GM23248 (cell line): Measurements from ENCODE around the gene SCYL3. TPM values are rescaled to one million over a fixed set of nuclear protein-coding genes. Genes with fewer than 3 reads are reported as not detected.
"Not testable (repeated sequence)": the region's sequence is repeated elsewhere in the genome, so short reads cannot be mapped to it uniquely, and the experiment has no call there.

ENCODE experiments used
- DNase-seq: peaks from one replicate; pipeline ENCODE4 v3.0.0-alpha.2; 2015
- H2AFZ ChIP-seq: fragments of 200-600 bp; sonication (generic); 2 replicates; pipeline ENCODE4 v1.6.1; 2016; ENCODE audit warnings: antibody characterized with exemption
- H3F3A ChIP-seq: fragments of 200-600 bp; sonication (generic); 2 replicates; pipeline ENCODE4 v1.6.1; 2016; ENCODE audit warnings: mild to moderate bottlenecking, antibody characterized with exemption, mixed run types; ENCODE audit not compliant: insufficient read depth
- H3K27ac ChIP-seq: fragments of 200-600 bp; sonication (generic); 2 replicates; pipeline ENCODE4 v1.5.1; 2016; ENCODE audit warnings: mild to moderate bottlenecking
- H3K27me3 ChIP-seq: fragments of 200-600 bp; sonication (generic); replicated peaks from 2 replicates; pipeline ENCODE4 v1.6.1; 2016; ENCODE audit warnings: mild to moderate bottlenecking; ENCODE audit not compliant: insufficient read depth
- H3K36me3 ChIP-seq: fragments of 200-600 bp; sonication (generic); 2 replicates; pipeline ENCODE4 v1.6.1; 2016; ENCODE audit warnings: low read depth, mild to moderate bottlenecking
- H3K4me1 ChIP-seq: fragments of 200-600 bp; sonication (generic); 2 replicates; pipeline ENCODE4 v1.6.1; 2016; ENCODE audit warnings: mild to moderate bottlenecking; ENCODE audit not compliant: insufficient read depth
- H3K4me2 ChIP-seq: fragments of 200-600 bp; sonication (generic); one replicate; pipeline ENCODE4 v1.6.1; 2016; ENCODE audit warnings: mild to moderate bottlenecking; ENCODE audit not compliant: unreplicated experiment
- H3K4me3 ChIP-seq: fragments of 200-600 bp; sonication (generic); 2 replicates; pipeline ENCODE4 v1.5.1; 2016; ENCODE audit warnings: mild to moderate bottlenecking
- H3K79me2 ChIP-seq: fragments of 200-600 bp; sonication (generic); 2 replicates; pipeline ENCODE4 v1.6.1; 2016; ENCODE audit warnings: mild to moderate bottlenecking; ENCODE audit not compliant: insufficient read depth
- H3K9ac ChIP-seq: fragments of 200-600 bp; sonication (generic); 2 replicates; pipeline ENCODE4 v1.6.1; 2016; ENCODE audit warnings: mild to moderate bottlenecking
- H3K9me2 ChIP-seq: fragments of 200-600 bp; sonication (generic); 2 replicates; pipeline ENCODE4 v1.6.1; 2016; ENCODE audit warnings: mixed run types, mild to moderate bottlenecking, moderate library complexity; ENCODE audit not compliant: insufficient read depth
- H3K9me3 ChIP-seq: fragments of 200-600 bp; sonication (generic); one replicate; pipeline ENCODE4 v1.6.1; 2017; ENCODE audit warnings: low read depth
- H4K20me1 ChIP-seq: fragments of 200-600 bp; sonication (generic); 2 replicates; pipeline ENCODE4 v1.6.0; 2016; ENCODE audit not compliant: insufficient read depth
- EZH2 ChIP-seq: fragments of 200-600 bp; sonication (generic); IDR thresholded peaks from 2 replicates; pipeline ENCODE4 v1.6.1; 2018; ENCODE audit warnings: antibody characterized with exemption, mild to moderate bottlenecking; ENCODE audit not compliant: insufficient read depth, poor library complexity, severe bottlenecking
- EZH2phosphoT487 ChIP-seq: fragments of 200-600 bp; sonication (generic); IDR thresholded peaks from 2 replicates; pipeline ENCODE4 v1.6.1; 2018; ENCODE audit warnings: antibody characterized with exemption, moderate library complexity, mild to moderate bottlenecking, low read depth; ENCODE audit not compliant: insufficient read depth
- WGBS, 2 experiments: methylation state at CpG; one replicate each; pipeline ENCODE4 v1.1.6; 2015 to 2017; ENCODE audit warnings: low lambda C conversion rate in 2 of 2, low coverage in 1 of 2; ENCODE audit errors: missing lambda C conversion rate in 2 of 2; 5-methylcytosine and 5-hydroxymethylcytosine counted together
- in situ Hi-C: fragments of 300-500 bp; cut with MboI; formaldehyde crosslinking; loops from 2 replicates; pipeline ENCODE4 v1.15.0; 2020
- polyA plus RNA-seq: library from polyadenylated mRNA; unstranded; fragments of >200 nt; fragmentation: Nextera tagmentation; extraction: Ambion mirVana; gene quantifications from 2 replicates; pipeline ENCODE4 v1.2.1, GENCODE V29; 2016
- total RNA-seq: library from RNA; depleted of rRNA; stranded (reverse); fragments of >200 nt; shearing (Covaris generic); gene quantifications from 2 replicates; pipeline ENCODE4 v1.2.3, GENCODE V29; 2014

Gene SCYL3
- total and polyA plus RNA-seq, 2 experiments from 2014 or later: 5.8 to 7.6 TPM

DNA sequence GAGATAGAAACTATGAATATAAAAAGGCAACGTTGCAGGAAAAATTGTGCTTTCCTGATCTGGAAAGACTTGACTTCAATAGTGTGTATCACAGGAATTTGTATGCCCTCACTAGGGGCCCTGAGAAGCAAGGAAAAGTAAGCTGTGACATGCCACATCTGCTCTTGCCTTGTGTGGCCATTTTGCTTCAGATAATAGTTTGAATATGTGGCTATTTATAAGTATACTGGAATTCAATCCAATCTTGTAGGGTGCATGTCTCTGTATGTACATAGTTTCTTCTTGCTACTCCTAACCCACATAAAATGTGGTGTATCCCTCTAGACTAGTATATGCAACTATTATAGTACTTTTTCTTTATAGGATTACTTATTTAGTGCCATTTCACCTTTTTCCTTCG lies 31.1 kb upstream of the SCYL3 start:
- Histone ChIP-seq H3K4me1 (no peaks in the 10 kb centered on the region), H3K9ac (no peak overlapping the region), H3K9me3 (no peaks in the 10 kb centered on the region), H3K4me3 (no peak overlapping the region), H3K9me2 (no peaks in the 10 kb centered on the region), H3K4me2 (no peak overlapping the region), H3K79me2 (no peaks in the 10 kb centered on the region), H2AFZ (no peak overlapping the region), H4K20me1 (no peaks in the 10 kb centered on the region), H3F3A (no peaks in the 10 kb centered on the region), H3K27me3 (no peaks in the 10 kb centered on the region), H3K27ac (no peak overlapping the region), H3K36me3 (peaks cover 12% of the 10 kb centered on the region; the same call in 1 of the 2 replicates)
- no peak for TF ChIP-seq EZH2
- no peak for TF ChIP-seq EZH2phosphoT487
- in situ Hi-C loops: no loop called here
- 62 to 71% methylated on average over 2 of the region's 2 CpGs for WGBS, 2 experiments
- DNase-seq: no peak

DNA sequence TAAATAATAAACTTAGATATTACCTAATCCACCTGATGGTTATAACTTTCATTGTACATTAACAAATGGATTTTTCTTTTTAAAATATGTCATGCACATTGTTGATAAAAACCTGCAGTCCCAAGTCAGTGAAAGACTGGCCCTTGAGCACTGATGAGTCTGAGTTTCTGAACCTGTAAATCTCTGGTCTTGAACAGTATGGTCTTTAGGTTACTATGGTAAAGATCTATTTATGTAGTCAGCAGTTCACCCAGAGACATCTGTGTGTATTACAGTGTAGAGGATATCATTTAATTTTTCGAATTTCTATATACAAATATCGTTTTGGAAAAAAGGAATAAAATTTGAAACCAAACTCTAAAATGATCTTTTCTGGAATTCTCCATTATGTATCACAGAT lies 30.4 kb upstream of the SCYL3 start:
- Histone ChIP-seq H3K36me3 (peaks cover 12% of the 10 kb centered on the region; the same call in 1 of the 2 replicates), H3K27me3 (no peaks in the 10 kb centered on the region), H3K27ac (no peak overlapping the region), H3F3A (no peaks in the 10 kb centered on the region), H3K9ac (no peak overlapping the region), H3K9me2 (no peaks in the 10 kb centered on the region), H3K4me2 (no peak overlapping the region), H3K4me1 (no peaks in the 10 kb centered on the region), H3K9me3 (no peaks in the 10 kb centered on the region), H3K4me3 (no peak overlapping the region), H4K20me1 (no peaks in the 10 kb centered on the region), H3K79me2 (no peaks in the 10 kb centered on the region), H2AFZ (no peak overlapping the region)
- DNase-seq: no peak
- WGBS, 2 experiments: 91 to 98% methylated on average over 2 of the region's 2 CpGs
- in situ Hi-C loops: no loop called here
- no peak for TF ChIP-seq EZH2
- no peak for TF ChIP-seq EZH2phosphoT487

DNA sequence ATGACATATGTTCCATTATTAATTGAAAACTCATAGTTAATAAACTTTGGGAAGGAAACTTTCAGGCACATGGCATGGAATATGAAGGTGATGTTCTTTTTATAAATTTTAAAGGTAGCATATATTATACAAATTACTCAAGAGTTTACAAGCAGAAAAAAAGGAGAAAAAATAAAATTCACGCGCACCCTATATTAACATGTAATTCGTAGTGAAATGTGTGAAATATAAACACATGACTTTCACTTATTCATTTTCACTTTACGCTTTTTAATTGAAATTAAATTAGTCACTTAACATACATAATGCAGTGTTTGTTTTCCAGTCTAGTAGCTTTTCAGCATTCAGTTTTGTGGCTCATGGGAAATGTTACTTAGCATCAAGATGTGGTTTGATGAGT lies 27.4 kb upstream of the SCYL3 start:
- Histone ChIP-seq H3F3A (no peaks in the 10 kb centered on the region), H3K27ac (no peak overlapping the region), H3K9me2 (no peaks in the 10 kb centered on the region), H3K4me1 (no peaks in the 10 kb centered on the region), H3K9ac (no peak overlapping the region), H3K79me2 (no peaks in the 10 kb centered on the region), H3K4me3 (no peak overlapping the region), H4K20me1 (no peaks in the 10 kb centered on the region), H3K27me3 (no peaks in the 10 kb centered on the region), H3K36me3 (peaks cover 12% of the 10 kb centered on the region; the same call in 1 of the 2 replicates), H2AFZ (no peak overlapping the region), H3K9me3 (no peaks in the 10 kb centered on the region), H3K4me2 (no peak overlapping the region)
- no peak for TF ChIP-seq EZH2
- TF ChIP-seq EZH2phosphoT487: no peak
- in situ Hi-C loops: no loop called here
- no peak for DNase-seq
- 98 to 99% methylated on average over 4 of the region's 4 CpGs for WGBS, 2 experiments

DNA sequence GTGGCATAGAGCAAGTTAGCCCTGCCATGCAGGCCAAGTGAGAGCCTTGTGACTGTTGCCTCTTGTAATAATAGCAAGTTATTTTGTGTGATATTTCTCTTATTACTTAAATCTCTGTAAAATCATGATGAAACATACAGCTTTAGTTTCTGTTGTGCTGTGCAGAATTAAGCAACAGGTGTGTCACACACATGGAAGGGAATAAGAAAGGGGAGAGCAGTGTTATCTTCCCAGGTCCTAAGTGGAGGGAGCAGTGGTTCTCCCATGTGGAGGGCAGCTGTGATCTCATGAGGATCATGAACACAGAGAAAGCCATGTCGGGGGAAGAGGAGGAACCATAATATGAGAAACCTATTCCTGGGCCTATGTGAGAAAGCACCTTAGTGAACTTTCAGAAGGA lies 25.2 kb upstream of the SCYL3 start:
- H3K9me2 ChIP-seq: no peaks in the 10 kb centered on the region
- H3K27me3 ChIP-seq: no peaks in the 10 kb centered on the region
- no peak overlapping the region for H2AFZ ChIP-seq
- no peak overlapping the region for H3K4me3 ChIP-seq
- no peak overlapping the region for H3K4me2 ChIP-seq
- 23 to 29% methylated on average over 1 of the region's 1 CpG for WGBS, 2 experiments
- no peak overlapping the region for H3K27ac ChIP-seq
- no peaks in the 10 kb centered on the region for H3F3A ChIP-seq
- TF ChIP-seq EZH2phosphoT487 (no peak), EZH2 (no peak)
- in situ Hi-C loops: no loop called here
- peaks cover 15% of the 10 kb centered on the region for H3K4me1 ChIP-seq
- H3K79me2 ChIP-seq: no peaks in the 10 kb centered on the region
- DNase-seq: no peak
- no peaks in the 10 kb centered on the region for H4K20me1 ChIP-seq
- no peak overlapping the region for H3K9ac ChIP-seq
- no peaks in the 10 kb centered on the region for H3K9me3 ChIP-seq
- H3K36me3 ChIP-seq: peaks cover 12% of the 10 kb centered on the region; the same call in 1 of the 2 replicates

DNA sequence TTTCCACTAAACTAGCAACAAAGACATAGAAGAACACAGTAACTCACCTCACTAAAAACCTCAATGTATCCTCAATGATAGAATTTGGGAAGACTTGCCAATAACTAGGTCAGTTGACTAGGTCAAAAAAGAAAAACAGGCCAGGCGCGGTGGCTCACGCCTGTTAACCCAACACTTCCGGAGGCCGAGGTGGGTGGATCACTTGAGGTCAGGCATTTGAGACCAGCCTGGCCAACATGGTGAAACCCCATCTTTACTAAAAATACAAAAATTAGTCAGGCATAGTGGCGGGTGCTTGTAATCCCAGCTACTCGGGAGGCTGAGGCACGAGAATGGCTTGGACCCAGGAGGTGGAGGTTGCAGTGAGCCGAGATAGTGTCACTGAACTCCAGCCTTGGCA lies 24.5 kb upstream of the SCYL3 start:
- H3K9me3 ChIP-seq, in situ Hi-C loops: not testable (repeated sequence)
- 95 to 99% methylated on average over 9 of the region's 9 CpGs for WGBS, 2 experiments

More for the DNA sequence above, 24.5 kb upstream of the SCYL3 start:
- H3K4me1 ChIP-seq: peaks cover 15% of the 10 kb centered on the region
- not testable (repeated sequence) for DNase-seq, H3K4me3 ChIP-seq, H3K9ac ChIP-seq, H3F3A ChIP-seq, H3K9me2 ChIP-seq, H4K20me1 ChIP-seq, H2AFZ ChIP-seq, H3K4me2 ChIP-seq, H3K27me3 ChIP-seq, H3K27ac ChIP-seq, H3K79me2 ChIP-seq
- H3K36me3 ChIP-seq: peaks cover 12% of the 10 kb centered on the region; the same call in 1 of the 2 replicates
